ENCODE measurements around the gene ZKSCAN3.
"Not testable (repeated sequence)": the region's sequence is repeated elsewhere in the genome, so short reads cannot be mapped to it uniquely, and the experiment has no call there.

ZKSCAN3 gene

GRCh38 chr6:28349892-28350737, at the start of gene ZKSCAN3:
ZKSCAN3 (plus strand) TSS chr6:28349947; CDS start chr6:28359587, 9,640 bp downstream.
- DNase-seq (ENCODE audit: insufficient read length, low spot score) (peak; percentile 71), FAIRE-seq (no peak)

GRCh38 chr6:28303570-28303969, 46.2 kb upstream of the ZKSCAN3 start:
- no peak for FAIRE-seq

DNA sequence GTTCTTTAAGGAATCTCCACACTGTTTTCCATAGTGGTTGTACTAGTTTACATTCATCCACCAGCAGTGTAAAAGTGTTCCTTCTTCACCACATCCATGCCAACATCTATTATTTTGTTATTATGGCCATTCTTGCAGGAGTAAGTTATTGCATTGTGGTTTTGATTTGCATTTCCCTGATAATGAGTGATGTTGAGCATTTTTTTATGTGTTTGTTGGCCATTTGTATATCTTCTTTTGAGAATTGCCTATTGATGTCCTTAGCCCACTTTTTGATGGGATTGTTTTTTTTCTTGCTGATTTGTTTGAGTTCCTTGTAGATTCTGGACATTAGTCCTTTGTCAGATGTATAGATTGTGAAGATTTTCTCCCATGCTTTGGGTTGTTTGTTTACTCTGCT, 43.4 kb upstream of the ZKSCAN3 start:
- not testable (repeated sequence) for FAIRE-seq; DNase-seq (ENCODE audit: insufficient read length, low spot score)

More at GRCh38 chr6:28303570-28303969, 46.2 kb upstream of the ZKSCAN3 start:
- no peak for DNase-seq (ENCODE audit: insufficient read length, low spot score)

DNA sequence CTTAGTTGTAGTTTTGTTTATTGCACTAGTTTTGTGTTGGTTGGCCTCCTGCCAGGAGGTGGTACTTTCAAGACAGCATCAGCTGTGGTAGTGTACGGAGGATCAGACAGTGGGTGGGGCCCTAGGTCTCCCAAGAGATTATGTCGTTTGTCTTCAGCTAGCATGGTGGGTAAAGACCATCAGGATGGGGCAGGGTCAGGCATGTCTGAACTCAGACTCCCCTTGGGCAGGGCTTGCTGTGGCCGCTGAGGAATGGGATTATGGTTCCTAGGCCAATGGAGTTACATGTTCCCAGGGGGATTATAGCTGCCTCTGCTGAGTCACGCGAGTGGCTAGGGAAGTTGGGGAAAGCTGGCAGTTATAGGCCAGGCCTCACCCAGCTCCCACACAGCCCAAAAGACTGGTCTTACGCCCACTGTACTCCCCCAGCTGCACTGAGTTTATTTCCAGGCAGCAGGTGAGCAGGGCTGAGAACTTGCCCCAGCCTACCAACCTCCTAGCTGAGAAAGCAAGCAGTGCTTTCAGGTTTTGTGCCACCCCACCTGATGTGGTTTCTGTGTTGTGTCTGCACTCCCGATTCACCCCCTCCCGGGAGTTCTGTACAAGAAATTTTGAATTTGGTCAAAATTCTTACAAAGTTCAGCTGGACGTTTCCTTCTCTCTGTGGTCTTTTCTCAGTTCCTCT, 38.5 kb upstream of the ZKSCAN3 start:
- DNase-seq (ENCODE audit: insufficient read length, low spot score) (no peak), FAIRE-seq (no peak)

DNA sequence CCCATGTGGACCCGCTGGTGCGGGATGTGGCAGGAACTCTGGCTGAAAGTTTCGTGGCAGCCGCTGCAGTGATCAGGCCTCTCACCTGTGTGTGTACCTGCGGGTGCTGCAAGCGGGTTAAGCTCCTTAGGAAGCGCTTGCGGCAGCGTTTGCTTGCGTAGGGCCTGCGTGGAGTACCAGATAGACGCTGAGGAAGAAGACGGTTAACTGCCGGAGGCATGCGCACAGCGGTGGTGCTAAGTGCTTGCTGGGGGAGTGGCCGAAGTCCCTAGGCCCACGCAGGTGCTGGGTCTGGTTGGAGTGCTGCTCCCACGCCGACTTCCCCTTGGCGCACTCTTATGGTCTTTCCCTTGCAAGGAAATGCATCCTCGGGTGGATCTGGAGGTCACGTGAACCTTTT, 36.8 kb upstream of the ZKSCAN3 start:
- FAIRE-seq (no peak), DNase-seq (ENCODE audit: insufficient read length, low spot score) (no peak)

- DNase-seq (ENCODE audit: insufficient read length, low spot score): no peak
- no peak for FAIRE-seq
Measured at GRCh38 chr6:28315628-28316027, 34.1 kb upstream of the ZKSCAN3 start.

DNA sequence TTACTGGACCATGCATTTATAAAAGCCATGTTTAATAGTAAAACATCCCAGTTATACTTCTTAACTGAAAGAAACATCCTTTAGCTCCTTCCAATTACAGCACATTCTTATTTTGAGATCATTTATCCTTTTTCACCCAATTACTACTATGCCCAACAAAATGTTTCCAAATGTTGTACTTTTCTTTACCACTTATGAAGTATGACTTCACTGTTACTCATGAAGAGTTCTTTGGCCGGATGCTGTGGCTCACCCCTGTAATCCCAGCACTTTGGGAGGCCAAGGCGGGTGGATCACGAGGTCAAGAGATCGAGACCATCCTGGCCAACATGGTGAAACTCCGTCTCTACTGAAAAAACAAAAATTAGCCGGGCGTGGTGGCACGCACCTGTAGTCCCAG, 31.9 kb upstream of the ZKSCAN3 start:
- DNase-seq (ENCODE audit: insufficient read length, low spot score); FAIRE-seq: not testable (repeated sequence)

DNA sequence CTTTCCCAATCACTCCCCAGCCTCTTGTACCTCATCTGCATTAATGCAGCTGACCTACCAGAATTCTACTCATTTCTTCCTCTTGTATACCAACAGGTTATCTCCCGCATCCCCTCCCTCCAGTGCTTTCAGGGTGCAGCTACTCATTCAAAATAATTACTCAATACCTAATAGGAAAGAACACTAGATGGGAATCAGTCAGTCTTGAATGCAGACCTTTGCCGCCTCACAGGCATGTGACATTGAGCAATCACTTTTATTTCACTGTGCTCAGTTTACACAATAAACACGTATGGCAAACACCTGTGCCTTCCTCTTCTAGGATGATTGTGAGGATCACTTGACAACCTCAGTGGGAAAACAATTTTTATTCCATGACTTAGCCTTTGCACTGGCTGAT, 27.1 kb upstream of the ZKSCAN3 start:
- FAIRE-seq: no peak
- DNase-seq (ENCODE audit: insufficient read length, low spot score): no peak

GRCh38 chr6:28323813-28324424, 25.8 kb upstream of the ZKSCAN3 start:
- FAIRE-seq (no peak), DNase-seq (ENCODE audit: insufficient read length, low spot score) (no peak)

- DNase-seq (ENCODE audit: insufficient read length, low spot score) (no peak), FAIRE-seq (no peak)
Measured at GRCh38 chr6:28326371-28326948, 23.3 kb upstream of the ZKSCAN3 start.

GRCh38 chr6:28330041-28330440, 19.7 kb upstream of the ZKSCAN3 start:
- no peak for FAIRE-seq
- no peak for DNase-seq (ENCODE audit: insufficient read length, low spot score)

DNA sequence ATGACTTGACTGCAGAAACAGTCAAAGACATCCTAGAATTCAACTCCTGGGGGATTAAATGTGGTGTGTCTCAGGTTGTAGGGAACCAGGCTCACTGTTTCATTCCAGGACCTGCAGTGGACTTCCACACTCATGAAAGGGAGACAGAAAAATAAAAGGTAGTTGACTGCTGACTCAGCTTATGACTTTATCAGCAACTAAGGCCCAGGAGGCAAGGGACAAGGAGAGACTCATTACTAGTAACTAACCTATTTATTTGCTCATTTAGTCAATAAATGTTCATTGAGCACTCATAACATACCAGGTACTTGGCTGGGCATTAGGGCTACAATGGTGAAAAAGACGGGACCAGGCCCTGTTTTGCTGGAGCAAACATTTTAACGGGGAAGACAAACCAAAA, 16.7 kb upstream of the ZKSCAN3 start:
- FAIRE-seq (no peak), DNase-seq (ENCODE audit: insufficient read length, low spot score) (no peak)

DNA sequence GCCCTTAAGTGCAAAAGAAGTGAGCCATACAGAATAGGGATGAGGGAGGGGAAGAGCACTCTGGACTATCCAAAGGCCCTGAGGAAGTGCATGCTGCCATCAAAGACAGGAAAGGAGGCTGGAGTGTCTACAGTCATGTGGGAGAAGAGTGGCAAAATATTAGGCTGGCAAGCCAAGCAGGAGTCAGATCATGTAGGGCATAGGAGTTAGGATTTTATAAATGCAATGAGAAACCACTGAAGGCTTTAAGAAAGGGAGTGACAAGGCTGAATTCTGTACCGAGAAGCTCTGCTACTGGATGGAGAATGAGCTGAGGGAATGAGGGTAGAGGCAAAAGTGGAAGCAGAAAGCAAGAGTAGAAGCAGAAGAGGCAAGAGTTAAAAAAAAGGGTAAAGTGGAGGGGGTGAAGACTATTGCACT, 16.1 kb upstream of the ZKSCAN3 start:
- FAIRE-seq: no peak

DNA sequence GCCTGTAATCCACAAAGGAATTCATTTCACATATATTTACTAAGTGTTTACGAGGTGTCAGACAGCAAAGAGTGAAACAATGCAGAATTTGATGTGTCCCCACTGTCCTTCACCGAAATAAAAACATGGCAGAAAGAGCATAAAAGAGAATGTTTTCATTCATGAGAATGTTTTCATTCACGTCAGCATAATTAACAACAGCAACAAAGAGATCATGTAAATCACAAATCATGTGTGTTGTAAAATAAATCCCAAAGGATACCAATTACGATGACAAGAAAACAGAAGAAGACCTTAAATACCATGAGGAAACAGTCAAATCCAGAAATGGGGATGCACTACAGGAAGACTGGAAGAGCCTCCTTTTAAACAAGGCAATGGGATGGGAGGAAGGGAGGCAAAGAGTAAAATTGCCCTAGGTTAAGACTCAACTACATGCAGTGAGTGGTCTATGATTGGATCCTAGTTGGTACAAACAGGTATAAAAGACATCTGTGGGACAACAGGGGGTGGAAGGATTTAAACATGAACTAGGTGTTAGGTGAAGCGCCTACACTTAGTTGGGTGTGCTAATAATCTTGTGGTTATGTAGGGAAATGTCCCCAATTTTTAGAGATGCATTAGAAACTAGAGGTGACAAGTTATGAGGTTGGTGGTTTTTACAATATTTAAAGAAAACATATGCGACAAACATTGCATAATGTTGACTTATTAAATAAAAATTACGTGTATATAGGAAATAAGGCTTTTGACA, 15.3 kb upstream of the ZKSCAN3 start:
- FAIRE-seq (no peak), DNase-seq (ENCODE audit: insufficient read length, low spot score) (no peak)

More for the DNA sequence above, 16.1 kb upstream of the ZKSCAN3 start:
- no peak for DNase-seq (ENCODE audit: insufficient read length, low spot score)

- FAIRE-seq (no peak), DNase-seq (ENCODE audit: insufficient read length, low spot score) (no peak)
Measured at GRCh38 chr6:28335040-28335563, 14.6 kb upstream of the ZKSCAN3 start.

- FAIRE-seq (peak; percentile 78), DNase-seq (ENCODE audit: insufficient read length, low spot score) (peak; percentile 86)
Measured at GRCh38 chr6:28335564-28336283, 14.0 kb upstream of the ZKSCAN3 start, which contains the start of gene ZSCAN31. ZSCAN31 (minus strand) TSS chr6:28336148; CDS start chr6:28329683, 6,465 bp downstream.

DNA sequence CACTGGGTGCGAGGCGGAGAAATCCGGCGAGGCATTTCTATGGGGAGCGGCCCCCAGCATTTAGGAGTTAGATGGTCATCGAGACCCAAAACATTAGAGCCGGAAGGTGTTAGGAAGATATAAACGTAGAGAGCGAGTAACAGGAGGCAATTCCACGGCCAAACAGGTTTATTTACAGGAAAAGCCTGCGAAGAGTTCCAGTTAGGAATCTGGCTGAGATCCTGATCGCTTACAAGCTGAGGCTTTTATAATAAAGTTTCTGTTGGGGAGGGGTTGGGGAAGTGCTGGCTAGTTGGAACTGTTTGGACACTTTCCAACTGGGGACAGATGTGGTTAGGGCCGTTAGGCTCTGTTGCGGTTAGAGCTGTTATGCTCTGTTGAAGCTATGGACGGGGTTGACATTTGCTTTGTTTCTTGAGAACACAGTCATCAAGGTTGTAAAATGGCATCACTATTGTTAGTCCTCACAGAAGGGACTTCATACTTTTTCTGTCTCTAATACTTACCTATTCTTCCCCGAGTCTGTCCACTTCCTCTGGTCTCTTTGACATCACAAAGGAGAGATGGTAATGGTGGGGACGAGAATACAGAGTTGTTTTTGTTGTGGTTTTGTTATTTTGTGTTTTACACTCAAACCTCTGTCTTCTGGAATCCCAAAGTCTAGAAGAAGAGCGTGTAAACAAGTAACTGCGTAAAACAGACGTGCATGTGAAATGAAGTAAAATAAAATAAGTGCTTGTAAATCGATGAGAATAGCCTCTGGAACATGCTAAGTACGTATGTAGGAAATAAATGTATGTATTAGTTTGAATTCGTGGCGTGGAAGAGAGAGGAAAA, 13.2 kb upstream of the ZKSCAN3 start:
- no peak for FAIRE-seq

GRCh38 chr6:28337121-28337520, 12.6 kb upstream of the ZKSCAN3 start:
- no peak for DNase-seq (ENCODE audit: insufficient read length, low spot score)
- no peak for FAIRE-seq

More for the DNA sequence above, 13.2 kb upstream of the ZKSCAN3 start:
- no peak for DNase-seq (ENCODE audit: insufficient read length, low spot score)

All from HTR-8/SVneo (cell line).